NCI-H2196 (cell line): Measurements from ENCODE around the gene SNAPC4.
"Not testable (repeated sequence)": the region's sequence is repeated elsewhere in the genome, so short reads cannot be mapped to it uniquely, and the experiment has no call there.

ENCODE experiments used
- DNase-seq: peaks from one replicate; lab custom pipeline; 2025; ENCODE audit not compliant: unreplicated experiment; lab: John Stamatoyannopoulos, UW

SNAPC4 gene

DNA sequence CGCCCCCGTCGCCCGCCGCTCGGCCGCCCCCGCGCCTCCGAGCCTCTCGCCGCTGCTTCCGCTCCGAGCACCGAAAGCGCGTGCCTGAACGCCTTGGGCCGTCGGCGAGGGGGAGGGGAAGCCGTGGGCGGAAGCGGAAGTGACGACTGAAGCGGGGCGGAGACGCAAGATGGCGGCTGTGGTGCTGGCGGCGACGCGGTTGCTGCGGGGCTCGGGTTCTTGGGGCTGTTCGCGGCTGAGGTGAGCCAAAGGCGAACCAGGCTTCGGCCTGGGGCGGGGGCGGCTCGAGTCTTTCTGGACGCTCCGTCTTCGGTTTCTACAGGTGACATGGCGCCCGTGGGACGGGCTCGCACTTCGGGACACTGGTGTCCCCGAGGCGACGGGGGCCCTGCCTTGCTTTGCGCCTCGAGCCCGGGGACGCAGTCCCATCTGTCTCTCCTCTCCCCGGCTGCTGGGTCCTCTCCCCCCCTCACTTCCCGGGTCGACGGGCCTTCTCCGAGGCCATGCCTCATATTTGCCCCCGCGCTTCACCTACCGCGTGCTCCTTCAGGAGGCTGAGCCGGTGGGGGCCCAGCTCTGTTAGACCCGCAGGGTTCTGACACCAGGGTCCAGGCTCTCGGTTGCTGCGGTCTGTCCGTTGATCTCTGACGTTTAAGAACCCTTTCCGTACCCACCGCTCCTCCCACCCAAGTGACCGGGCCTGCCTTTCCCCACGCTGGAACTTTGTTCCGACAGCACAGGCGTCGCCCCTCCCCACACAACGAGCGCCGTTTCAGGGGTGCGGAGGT, 10.7 kb upstream of the SNAPC4 start, which contains the start of the genes ENTR1 and PMPCA:
TSS of gene ENTR1 (minus strand) at position 115 of the 788 bp plus-strand sequence. CDS start 217 bp downstream, outside the sequence.
TSS of gene PMPCA (plus strand) at position 159 of the 788 bp plus-strand sequence. CDS start at position 170, 11 bp downstream.
- DNase-seq: peak; percentile 90

GRCh38 chr9:136409557-136410455, 9.8 kb upstream of the SNAPC4 start:
- DNase-seq: no peak

GRCh38 chr9:136407911-136408310, 7.9 kb upstream of the SNAPC4 start:
- DNase-seq: no peak

DNA sequence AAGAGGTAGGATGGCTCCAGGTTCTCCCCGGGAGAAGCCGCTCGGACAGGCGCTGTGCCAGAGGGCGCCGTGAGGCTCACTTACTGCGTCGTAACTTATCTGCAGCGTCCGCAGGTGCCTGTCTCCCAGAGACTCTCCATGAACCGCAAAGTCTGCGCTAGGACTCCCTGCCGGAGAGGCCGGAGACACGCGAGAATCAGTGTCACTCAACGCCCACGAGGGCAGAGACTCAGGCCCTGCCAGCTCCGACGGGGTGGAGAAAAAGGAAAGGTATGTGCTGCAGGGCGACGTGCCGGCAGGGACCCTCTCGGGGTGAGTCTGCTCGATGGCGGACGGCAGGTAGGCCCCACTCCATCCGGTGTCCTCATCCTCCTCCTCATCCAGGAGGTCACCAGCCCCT, 7.1 kb upstream of the SNAPC4 start:
- DNase-seq: not testable (repeated sequence)

DNA sequence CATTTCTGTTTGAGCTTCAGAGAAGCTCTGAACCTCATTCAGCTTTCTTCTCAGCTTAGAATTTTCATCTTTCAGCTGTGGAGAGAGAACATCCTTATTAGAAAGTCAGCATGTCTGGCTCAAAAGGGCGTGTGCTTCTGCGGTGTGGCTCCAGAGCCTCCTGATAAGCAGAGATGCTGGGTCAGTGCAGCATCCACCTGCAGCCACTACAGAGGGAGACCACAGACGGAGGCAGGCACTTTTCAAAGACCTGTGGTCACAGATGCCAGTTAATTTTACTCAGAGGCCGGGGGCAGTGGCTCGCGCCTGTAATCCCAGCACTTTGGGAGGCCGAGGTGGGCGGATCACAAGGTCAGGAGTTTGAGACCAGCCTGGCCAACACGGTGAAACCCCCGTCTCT, 5.9 kb upstream of the SNAPC4 start:
- DNase-seq: not testable (repeated sequence)

DNA sequence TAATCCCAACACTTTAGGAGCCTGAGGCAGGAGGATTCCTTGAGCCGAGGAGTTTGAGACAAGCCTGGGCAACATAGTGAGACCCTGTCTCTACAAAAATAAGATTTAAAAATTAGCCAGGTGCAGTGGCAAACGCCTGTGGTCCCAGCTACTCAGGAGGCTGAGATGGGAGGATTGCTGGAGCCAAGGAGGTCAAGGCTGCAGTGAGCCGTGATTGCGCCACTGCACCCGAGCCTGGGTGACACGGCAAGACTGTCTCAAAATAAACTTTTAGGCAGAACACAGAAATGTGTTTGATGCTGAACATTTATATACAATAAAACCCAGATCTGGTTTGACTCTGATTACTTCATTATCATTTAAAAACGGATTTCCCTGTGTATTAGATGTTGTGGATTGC, 5.5 kb upstream of the SNAPC4 start:
- no peak for DNase-seq

DNA sequence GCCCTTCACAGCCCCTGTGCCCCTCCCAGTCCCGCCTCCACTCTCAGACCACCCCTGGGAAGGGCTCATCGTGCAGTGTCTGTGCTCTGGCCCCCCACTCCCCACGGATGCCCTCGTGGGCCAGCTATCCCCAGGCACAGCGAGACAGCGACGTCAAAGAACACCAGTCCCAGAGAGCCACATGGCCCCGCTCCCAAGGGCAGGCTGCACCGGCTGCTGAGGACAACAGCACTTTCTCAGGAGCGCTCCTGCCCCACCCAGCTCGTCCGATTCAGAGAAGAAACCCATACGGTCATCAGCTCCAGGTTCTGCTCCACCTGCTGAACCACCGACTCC, 4.8 kb upstream of the SNAPC4 start:
- DNase-seq: no peak

DNA sequence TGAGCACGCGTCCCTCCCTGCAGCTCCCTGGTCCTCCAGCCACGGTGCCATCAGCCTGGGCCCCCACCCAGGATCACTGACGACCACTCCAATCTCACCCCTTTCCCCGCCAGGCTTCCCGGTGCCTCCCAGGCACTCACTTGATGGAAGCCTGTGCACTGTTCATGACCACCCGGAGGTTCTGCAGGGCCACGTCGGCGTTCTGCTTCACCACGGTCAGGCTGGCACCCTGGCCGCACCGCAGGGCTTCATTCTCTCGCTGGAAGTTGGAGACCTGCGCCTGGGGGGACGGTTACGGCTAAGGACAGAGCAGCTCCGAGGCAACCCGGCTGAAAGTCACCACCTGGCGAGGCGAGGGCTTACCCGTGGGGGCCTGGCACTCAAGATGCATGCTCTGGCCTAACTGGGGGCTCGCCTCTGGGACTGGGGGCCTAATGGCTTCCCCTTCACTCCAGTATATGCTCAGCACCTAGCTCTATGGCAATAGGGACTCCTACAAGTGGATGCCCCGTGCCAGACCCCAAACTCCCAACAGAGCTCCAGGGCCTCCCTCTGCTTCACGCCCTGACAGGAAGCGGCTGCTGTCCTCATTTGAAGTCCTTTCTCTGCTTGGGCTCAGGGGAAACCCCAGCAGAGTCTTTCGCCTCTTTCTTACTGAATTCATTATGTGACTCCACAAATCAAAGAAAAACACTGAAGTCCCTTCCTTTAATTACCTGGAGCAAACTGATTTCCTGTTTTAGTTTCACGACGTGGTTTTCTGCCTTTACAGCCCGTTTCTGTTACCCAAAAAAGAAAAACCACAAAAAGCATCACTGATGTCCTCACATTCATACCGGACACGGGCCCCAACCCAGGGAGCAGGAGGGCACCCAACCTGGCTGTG, 4.2 kb upstream of the SNAPC4 start:
- DNase-seq: no peak

DNA sequence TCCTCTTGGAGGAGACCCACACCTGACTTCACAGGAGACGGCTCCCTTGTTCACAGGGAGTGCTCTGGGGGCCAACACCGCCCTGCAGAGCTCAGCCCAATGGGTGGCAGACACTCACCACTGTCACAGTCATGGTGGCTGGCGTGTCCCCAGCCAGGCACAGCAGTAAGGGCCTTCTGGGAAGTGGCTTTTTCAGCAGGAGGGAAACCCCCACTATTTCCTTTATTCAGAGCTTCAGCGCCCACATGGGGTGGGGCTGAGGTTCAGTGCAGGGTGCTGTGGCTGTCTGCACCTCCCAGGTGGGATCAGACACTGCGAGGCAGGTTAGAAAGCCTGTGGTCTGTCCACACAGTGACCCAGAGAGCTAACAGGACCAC, 3.6 kb upstream of the SNAPC4 start:
- DNase-seq: no peak

DNA sequence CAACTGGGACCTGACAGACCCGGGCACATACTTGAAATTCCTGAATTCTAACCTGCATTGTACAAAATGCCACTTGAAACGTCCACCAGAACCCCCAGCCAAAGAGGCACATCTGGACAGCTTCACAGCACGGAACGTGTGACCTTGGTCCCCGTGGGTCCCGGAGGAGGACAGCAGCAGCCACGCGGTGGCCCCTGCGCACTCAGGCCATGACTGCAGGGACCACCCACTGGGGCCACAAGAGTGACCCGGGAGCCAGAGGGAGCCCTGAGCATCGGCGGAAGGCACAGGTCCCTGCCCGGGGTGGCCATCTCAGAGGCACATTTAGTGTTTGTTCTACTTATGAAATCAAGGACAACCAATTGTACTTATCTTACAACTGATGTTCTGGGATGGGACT, 2.1 kb upstream of the SNAPC4 start:
- DNase-seq: no peak

DNA sequence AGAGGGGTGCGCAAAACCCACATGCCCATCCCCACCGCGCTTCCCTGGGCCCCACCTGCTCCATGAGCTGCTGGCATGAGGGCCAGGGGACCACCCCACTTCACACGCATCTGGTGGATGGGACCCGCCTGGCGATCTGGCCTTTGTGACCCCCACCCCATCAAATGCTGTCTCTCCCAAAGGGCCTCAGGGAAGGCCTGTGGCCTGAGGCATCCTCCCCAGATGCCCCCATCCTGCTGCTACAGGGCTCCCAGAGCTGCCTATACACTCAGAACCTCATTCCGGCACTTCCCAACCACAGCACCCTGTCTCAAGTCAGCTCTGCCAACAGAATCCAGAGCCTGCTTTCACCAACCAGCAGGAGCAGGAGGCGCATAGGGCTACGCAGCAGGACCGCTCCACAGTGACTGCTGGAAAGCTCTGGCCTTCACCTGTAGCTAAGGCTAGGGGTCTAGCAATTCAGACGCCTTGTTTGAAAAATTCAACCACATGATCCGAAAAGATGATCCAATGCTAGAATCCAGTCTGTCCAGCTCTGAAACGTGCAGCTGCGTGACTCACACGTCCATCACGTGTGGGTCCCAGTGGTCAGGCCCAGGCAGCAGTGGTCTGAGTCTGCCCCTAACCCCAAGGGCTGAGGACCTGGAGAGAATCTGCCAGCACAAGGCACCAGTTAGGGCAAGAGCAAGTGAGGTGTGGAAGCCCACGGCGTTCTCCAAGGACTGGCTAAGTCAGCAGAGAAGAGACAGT, 1.4 kb upstream of the SNAPC4 start:
- DNase-seq: no peak

GRCh38 chr9:136399176-136400037, 563 bp downstream of the SNAPC4 start:
- no peak for DNase-seq

GRCh38 chr9:136398286-136398685, 1.7 kb downstream of the SNAPC4 start:
- no peak for DNase-seq

GRCh38 chr9:136397643-136398042, 2.3 kb downstream of the SNAPC4 start:
- no peak for DNase-seq

DNA sequence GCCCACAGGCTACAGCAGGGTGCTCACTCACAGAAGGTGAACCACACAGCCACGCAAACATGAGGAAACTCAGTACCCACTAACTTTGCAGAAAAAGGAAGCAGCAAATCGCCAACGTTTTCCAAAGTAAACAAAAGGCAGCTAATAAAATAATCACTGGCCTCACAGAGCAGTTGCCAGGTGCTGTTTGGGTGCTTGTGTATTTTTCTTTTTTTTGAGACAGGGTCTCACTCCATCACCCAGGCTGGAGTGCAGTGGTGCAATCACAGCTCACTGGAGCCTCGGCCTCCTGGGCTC, 3.8 kb downstream of the SNAPC4 start:
- DNase-seq: no peak

DNA sequence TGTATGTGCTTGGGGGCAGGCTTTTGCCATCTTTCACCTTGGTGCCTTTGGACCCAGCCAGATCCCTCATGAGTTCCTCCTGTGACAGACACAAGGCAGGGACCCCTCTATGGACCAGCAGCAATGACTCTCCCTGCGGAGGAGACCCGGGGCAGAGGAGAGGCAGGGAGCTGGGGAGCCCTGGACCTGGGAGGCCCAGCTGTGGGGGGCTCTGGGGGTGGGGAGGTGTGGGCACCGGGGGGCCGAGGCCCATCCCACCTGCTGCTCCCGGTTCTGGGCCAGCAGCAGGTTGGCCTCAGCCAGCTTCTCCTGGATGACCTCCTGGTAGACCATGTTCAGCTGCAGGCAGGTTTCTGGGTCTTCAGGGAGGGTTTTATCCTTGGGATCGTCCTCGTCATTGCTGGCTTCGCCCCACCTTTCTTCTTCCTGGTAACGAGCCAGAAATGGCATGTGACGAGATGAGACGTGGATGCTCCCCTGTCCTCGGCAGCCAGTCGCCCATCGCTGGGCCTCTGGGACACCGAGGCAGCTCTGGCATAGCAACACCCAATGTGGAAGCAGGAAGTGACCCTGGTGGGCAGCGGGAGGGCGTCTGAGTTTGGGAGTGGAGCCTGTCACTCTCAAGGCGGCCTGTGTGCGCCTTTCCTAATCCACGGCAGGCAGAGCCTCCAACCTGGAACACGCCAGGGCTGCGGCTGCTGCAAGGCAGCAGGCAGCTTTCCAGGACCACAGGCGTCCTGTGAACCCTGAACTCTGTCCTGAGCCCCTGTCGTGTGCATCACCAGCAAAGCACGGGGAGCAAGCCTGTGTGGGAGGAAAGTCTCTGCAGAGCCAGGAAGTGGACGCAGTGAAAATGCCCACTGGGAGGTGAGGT, 4.4 kb downstream of the SNAPC4 start:
- no peak for DNase-seq

GRCh38 chr9:136395020-136395340, 5.0 kb downstream of the SNAPC4 start:
- no peak for DNase-seq

GRCh38 chr9:136394312-136395019, 5.5 kb downstream of the SNAPC4 start:
- DNase-seq: no peak
